Ovary (tissue), 9 donors: ENCODE results near the gene STXBP1. TPM values are rescaled to one million over a fixed set of nuclear protein-coding genes. Genes with fewer than 3 reads are reported as not detected.
A peak's percentile ranks its signal among the peaks of the same experiment; 100 is the strongest.

Experiments used
- DNase-seq, 5 donors: peaks; one replicate each; pipeline ENCODE4 v3.0.0-alpha.2; 2019 to 2020
- H3K27ac ChIP-seq, 2 donors: fragments of 200-600 bp; one replicate each; pipeline versions ENCODE4 v1.5.1 to v1.8.0; 2019 to 2022
- H3K27me3 ChIP-seq: fragments of 200-600 bp; one replicate; pipeline ENCODE4 v1.8.0; 2022
- H3K36me3 ChIP-seq: fragments of 200-600 bp; sonication (generic); one replicate; pipeline ENCODE4 v1.5.1; 2019
- H3K4me1 ChIP-seq: one replicate; pipeline ENCODE4 v1.8.1; 2013; ENCODE audit warnings: mild to moderate bottlenecking, moderate library complexity; ENCODE audit not compliant: insufficient read depth
- H3K4me3 ChIP-seq: fragments of 200-600 bp; sonication (generic); one replicate; pipeline ENCODE4 v1.5.1; 2017
- H3K9me3 ChIP-seq, 2 donors: fragments of 200-600 bp in 1 of 2; sonication (generic) in 1 of 2; one replicate each; pipeline versions ENCODE4 v1.5.1 to v1.8.1; 2013 to 2019; ENCODE audit warnings: mild to moderate bottlenecking in 1 of 2, moderate library complexity in 1 of 2
- CTCF ChIP-seq, 3 donors: fragments of 450-650 bp in 2 of 3; fragments of 200-600 bp in 1 of 3; IDR thresholded peaks; one replicate each; pipeline versions ENCODE4 v1.5.1 to v1.8.0; 2016 to 2022; ENCODE audit warnings: antibody characterized with exemption in 3 of 3, mild to moderate bottlenecking in 1 of 3
- EP300 ChIP-seq: sonication (generic); formaldehyde crosslinking; IDR thresholded peaks from one replicate; pipeline ENCODE4 v1.6.1; 2017; ENCODE audit warnings: antibody characterized with exemption
- POLR2A ChIP-seq: fragments of 450-650 bp; IDR thresholded peaks from one replicate; pipeline ENCODE4 v1.6.1; 2017; ENCODE audit warnings: antibody characterized with exemption, mild to moderate bottlenecking, moderate library complexity
- WGBS, 3 donors: extraction: QIAGEN DNeasy Blood & Tissue Kit in 1 of 3; methylation state at CpG; one replicate each; pipeline versions ENCODE4 v1.1.5 to v1.1.7; 2013 to 2017; 5-methylcytosine and 5-hydroxymethylcytosine counted together
- intact Hi-C, 4 donors: fragments of 100-400 bp; cut with DNase I; formaldehyde crosslinking; loops; one replicate each; pipeline versions ENCODE4 v1.11.0 to v1.15.1; 2022 to 2023
- polyA plus RNA-seq, 2 donors: library from polyadenylated mRNA; stranded (reverse); fragments of 200-250 nt in 1 of 2; fragments of 350-450 nt in 1 of 2; fragmentation: Illumina TruSeq in 1 of 2; extraction: RNeasy Lipid Tissue Mini Kit (QIAGEN cat#74804) in 1 of 2; gene quantifications; one replicate each; pipeline ENCODE4 v1.2.3, GENCODE V29; 2013 to 2014
- total RNA-seq, 7 donors: library from RNA; depleted of rRNA in 2 of 7; stranded (reverse); fragments of >200 nt in 2 of 7; fragmentation: NEBNext Ultra II Directional in 3 of 7; extraction: Animal tissue kit (Norgen Biotek cat#: 25700) in 3 of 7; gene quantifications; one replicate each; pipeline versions ENCODE4 v1.1.0 to v1.2.4, GENCODE V29; 2016 to 2023
- donor health status: DM: no; HTN: no; CAD: no; lungs with moderate emphysema.
- donor health status: DM: no; HTN: no; CAD: no.
- donor health status: Bipolar disorder and iron deficiency.
- donor health status: DM: yes; HTN: yes; CAD: no.
- donor health status: DM: no; HTN: no; CAD: no.
- donor health status: DM: yes; HTN: yes; CAD: no.

STXBP1 gene
- total and polyA plus RNA-seq, 9 donors = 18.8 to 102 (median 75.7) TPM

GRCh38 chr9:127626752-127627493, 14.8 kb downstream of the STXBP1 start:
- Histone ChIP-seq H3K4me3 (no peak overlapping the region), H3K4me1 (peaks cover 18% of the 10 kb centered on the region), H3K36me3 (no peaks in the 10 kb centered on the region), H3K27me3 (no peaks in the 10 kb centered on the region), H3K27ac (no peak overlapping the region), H3K9me3 (no peaks in the 10 kb centered on the region)
- WGBS, 3 donors = 70 to 82% (median 78%) methylated on average over 8 of the region's 8 CpGs
- DNase-seq = no peak
- intact Hi-C loops = no loop called here
- no peak for TF ChIP-seq POLR2A
- TF ChIP-seq EP300 = no peak
- TF ChIP-seq CTCF (IDR thresholded peaks at IDR 0.05) = no peak

- Histone ChIP-seq H3K36me3 (no peaks in the 10 kb centered on the region), H3K9me3 (no peaks in the 10 kb centered on the region), H3K4me3 (no peak overlapping the region), H3K27me3 (no peaks in the 10 kb centered on the region), H3K27ac (no peak overlapping the region), H3K4me1 (peaks cover 18% of the 10 kb centered on the region)
- TF ChIP-seq POLR2A = no peak
- TF ChIP-seq EP300 = no peak
- no peak for TF ChIP-seq CTCF (IDR thresholded peaks at IDR 0.05)
- DNase-seq = no peak
- 89 to 90% (median 90%) methylated on average over 2 of the region's 2 CpGs for WGBS, 3 donors
- intact Hi-C loops = no loop called here
Observed at GRCh38 chr9:127627494-127627855, 15.4 kb downstream of the STXBP1 start.

GRCh38 chr9:127628758-127629467, 16.8 kb downstream of the STXBP1 start:
- Histone ChIP-seq H3K27me3 (no peaks in the 10 kb centered on the region), H3K9me3 (no peaks in the 10 kb centered on the region), H3K27ac (peak overlapping the region in 1 of 2 donors; percentile 37), H3K36me3 (no peaks in the 10 kb centered on the region), H3K4me1 (peaks cover 18% of the 10 kb centered on the region), H3K4me3 (no peak overlapping the region)
- intact Hi-C loops = no loop called here
- 13 to 24% (median 15%) methylated on average over 9 of the region's 9 CpGs for WGBS, 3 donors
- peak; percentile 57 to 78 (median 73) for DNase-seq
- TF ChIP-seq POLR2A (no peak), EP300 (no peak), CTCF (IDR thresholded peaks at IDR 0.05) (no peak)

- intact Hi-C loops = no loop called here
Observed at GRCh38 chr9:127629468-127630081, 17.5 kb downstream of the STXBP1 start.

More at GRCh38 chr9:127629468-127630081, 17.5 kb downstream of the STXBP1 start:
- Histone ChIP-seq H3K36me3 (no peaks in the 10 kb centered on the region), H3K4me3 (no peak overlapping the region), H3K27me3 (no peaks in the 10 kb centered on the region), H3K4me1 (peaks cover 18% of the 10 kb centered on the region), H3K27ac (peak overlapping the region in 1 of 2 donors; percentile 37), H3K9me3 (no peaks in the 10 kb centered on the region)
- peak in 1 of 5 donors; percentile 30 for DNase-seq
- TF ChIP-seq POLR2A (no peak), CTCF (IDR thresholded peaks at IDR 0.05) (no peak), EP300 (no peak)
- 52 to 63% (median 55%) methylated on average over 8 of the region's 8 CpGs for WGBS, 3 donors
